ENCODE measurements around the gene SLC52A1.
A peak's percentile ranks its signal among the peaks of the same experiment; 100 is the strongest.
"Not testable (repeated sequence)": the region's sequence is repeated elsewhere in the genome, so short reads cannot be mapped to it uniquely, and the experiment has no call there.

Gene SLC52A1

DNA sequence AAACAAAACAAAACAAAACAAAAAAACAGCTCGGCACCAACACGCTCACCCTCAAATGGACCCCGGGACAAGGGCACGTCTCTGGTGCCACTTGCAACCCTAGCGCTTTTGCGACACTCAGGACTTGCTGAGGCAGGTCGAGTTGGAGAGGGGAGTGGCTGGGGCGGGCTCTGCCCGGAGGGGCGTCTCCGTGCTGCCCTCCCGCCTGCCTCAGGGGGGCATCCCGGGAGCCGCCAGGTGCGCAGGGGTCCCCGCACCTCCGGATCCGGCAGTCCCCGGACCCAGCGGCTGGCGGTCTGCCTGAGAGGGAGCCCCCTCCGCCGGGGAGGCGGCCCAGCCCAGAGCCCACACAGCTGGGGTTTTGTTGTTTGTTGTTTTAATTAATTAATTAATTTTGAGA lies at the start of gene SLC52A1:
SLC52A1 (minus strand) TSS at position 112 of the 400 bp plus-strand sequence. CDS start 820 bp downstream, outside the sequence.
- DNase-seq, result peak; percentile 53

GRCh38 chr17:5080591-5080990 lies 45.4 kb upstream of the SLC52A1 start:
- DNase-seq, result no peak

DNA sequence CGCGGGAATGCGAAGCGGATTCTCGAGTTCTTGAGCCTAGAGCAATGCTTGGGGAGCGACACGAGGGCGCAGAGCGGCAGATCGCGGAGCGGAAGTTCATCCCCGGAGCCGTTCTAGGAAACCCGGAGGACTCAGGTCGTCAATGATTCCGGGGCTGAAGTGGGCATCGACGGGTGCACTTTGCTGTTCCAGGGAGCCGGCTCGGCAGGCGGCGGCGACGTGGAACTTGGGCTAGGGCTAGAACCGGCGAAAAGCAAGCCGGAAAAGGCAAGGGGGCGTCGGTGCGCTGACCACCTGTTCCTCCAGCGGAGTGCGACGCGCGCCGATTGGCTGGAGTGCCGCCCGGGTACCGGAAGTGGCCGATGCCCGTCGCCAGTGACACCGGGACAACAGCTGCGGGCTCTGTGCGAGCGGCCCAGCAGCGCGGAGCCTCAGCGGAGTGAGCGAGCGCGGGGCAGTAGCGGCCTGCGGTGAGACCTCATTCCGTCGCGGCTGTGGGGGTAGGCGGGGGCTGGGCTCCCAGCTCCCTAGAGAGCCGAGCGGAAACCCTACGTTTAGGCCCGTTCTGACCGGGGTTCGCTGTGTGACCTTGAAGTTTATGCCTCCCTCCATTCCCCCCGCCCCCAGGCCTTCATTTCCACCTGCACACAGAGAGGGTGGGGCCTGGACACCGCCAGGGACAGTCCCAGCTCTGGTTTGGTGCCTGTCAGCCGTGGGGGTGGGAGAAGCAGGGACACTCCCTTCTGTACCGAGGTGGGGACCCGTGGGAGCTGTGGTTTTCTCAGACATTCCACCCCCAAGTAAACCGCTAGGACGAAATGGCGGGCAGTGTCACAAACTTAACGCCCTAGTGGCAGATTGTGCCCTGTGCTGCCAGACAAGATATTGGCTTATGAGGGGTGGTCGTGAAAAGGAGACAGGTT lies 43.1 kb upstream of the SLC52A1 start, which contains the start of gene ZFP3:
ZFP3 (plus strand) TSS at position 362 of the 923 bp plus-strand sequence. CDS start 13,038 bp downstream, outside the sequence.
- DNase-seq, result peak; percentile 93

GRCh38 chr17:5077781-5078105 lies 42.5 kb upstream of the SLC52A1 start:
- no peak for DNase-seq

DNA sequence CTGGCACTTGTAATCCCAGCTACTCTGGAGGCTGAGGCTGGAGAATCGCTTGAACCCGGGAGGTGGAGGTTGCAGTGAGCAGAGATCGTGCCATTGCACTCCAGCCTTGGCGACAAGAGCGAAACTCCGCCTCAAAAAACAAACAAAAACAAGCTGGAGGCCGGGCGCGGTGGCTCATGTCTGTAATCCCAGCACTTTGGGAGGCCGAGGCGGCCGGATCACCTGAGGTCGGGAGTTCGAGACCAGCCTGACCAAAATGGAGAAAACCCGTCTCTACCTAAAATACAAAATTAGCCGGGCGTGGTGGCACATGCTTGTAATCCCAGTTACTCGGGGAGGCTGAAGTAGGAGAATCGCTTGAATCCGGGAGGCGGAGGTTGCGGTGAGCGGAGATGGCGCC lies 42.0 kb upstream of the SLC52A1 start:
- DNase-seq, result not testable (repeated sequence)

DNA sequence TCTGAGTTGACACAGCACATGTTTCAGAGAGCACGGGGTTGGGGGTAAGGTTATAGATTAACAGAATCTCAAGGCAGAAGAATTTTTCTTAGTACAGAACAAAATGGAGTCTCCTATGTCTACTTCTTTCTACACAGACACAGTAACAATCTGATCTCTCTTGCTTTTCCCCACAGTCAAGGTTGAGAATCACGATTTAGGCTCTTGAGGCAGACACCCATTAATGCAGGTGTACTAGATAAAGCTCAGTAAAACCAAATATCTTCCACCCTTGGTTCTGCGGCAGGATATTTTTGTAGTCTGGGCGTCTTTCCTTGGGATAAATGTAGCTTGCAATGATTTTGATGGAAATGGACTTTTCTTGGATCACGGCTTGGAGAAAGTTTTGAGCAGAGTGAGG lies 40.2 kb upstream of the SLC52A1 start:
- DNase-seq, result not testable (repeated sequence)

DNA sequence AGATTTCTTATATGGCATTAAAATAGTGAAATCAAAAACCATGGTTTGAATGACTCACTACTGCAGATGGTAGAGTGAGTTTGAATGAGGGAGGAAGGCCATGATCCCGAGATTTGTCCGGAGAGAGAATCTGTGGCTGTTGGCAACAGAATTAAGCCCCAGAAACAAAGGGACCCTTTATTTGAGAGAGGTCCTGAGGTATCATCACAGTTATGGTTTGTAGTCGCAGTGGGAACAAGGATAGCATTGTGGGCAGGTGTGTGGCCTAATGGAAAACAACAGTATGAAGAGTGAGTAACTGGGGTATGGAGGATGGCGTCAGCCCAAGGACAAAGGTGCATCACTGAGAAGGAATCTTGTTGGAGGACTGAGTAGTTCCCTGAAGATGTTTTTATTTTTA lies 34.5 kb upstream of the SLC52A1 start:
- DNase-seq, result no peak

DNA sequence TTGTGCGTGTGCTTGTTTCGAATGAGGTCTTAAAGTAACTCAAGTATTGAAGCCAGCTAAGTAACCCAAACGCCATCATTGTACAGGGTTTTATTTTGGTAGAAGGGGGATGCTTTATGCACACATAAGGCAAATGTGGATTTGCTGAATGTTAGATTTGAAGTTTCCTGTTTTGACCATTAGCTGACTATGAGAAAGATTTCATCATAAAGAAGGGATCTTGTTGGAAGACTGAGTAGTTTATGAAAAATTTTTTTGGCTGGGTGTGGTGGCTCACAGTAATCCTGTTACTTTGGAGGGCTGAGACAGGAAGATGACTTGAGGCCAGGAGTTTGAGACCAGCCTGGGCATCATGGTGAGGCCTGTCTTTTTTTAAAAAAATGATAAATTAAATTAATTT lies 33.0 kb upstream of the SLC52A1 start:
- no peak for DNase-seq

GRCh38 chr17:5065227-5065744 lies 30.1 kb upstream of the SLC52A1 start:
- peak; percentile 44 for DNase-seq

DNA sequence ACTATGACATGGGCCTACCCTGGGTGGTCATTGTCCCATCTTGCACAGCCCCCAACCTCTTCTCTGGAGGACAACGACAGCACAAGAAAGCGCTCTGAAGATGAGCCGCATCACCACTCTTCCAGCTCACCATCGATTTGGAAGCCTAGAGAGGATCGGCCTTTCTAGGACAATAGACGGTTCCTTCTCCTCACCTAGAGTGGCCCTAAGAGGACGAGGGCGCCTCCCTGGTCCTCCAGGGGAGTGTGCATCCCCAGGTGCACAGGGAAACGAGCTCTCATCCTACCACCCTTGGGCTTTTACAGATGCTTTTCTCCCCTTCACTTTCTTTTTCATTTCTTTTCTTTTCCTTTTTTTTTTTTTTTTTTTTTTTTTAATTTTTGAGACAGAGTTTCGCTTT lies 20.3 kb upstream of the SLC52A1 start:
- DNase-seq, result no peak

- no peak for DNase-seq
These were observed 15.1 kb upstream of the SLC52A1 start for GRCh38 chr17:5050278-5050677.

GRCh38 chr17:5049314-5049841 lies 14.2 kb upstream of the SLC52A1 start:
- no peak for DNase-seq

GRCh38 chr17:5047446-5047845 lies 12.2 kb upstream of the SLC52A1 start:
- no peak for DNase-seq

DNA sequence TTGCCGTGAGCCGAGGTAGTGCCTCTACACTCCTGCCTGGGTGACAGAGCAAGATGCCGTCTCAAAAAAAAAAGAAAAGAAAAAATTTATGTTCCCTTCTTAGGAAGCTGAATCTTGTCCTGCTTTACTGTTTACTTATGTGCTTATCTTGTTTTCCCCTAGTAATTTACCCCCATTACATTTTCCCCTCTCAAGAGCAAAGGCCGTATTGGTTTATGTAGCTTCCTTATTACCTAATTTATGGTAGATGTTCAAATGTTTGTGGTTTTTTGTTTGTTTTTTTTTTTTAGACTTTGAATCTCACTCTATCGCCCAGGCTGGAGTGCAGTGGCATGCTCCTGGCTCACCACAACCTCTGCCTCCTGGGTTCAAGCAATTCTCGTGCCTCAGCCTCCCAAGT lies 10.3 kb upstream of the SLC52A1 start:
- no peak for DNase-seq

GRCh38 chr17:5044630-5045029 lies 9.4 kb upstream of the SLC52A1 start:
- DNase-seq, result no peak

DNA sequence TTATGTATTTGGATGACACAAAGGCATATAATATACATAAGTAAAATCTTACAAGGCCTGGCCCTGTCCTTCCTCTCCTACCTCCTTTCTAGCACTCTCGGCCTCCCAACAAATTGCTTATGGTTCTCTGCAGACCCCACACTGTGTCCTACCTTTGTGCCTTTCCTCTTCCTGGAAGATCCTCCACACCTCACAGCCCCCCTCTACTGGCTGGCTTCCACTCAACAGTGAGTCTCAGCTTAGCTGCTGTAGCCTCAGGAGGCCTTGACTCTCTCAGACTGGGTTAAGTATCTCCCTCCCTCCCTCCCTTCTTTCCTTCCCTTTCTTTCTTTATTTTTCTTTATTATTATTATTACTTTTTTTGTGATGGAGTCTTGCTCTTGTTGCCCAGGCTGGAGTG lies 8.3 kb upstream of the SLC52A1 start:
- DNase-seq, result no peak

GRCh38 chr17:5042157-5043022 lies 7.2 kb upstream of the SLC52A1 start:
- DNase-seq, result no peak

- DNase-seq, result no peak
These were observed 575 bp downstream of the SLC52A1 start for GRCh38 chr17:5034651-5035050.

GRCh38 chr17:5034063-5034462 lies 1.2 kb downstream of the SLC52A1 start:
- DNase-seq, result no peak

DNA sequence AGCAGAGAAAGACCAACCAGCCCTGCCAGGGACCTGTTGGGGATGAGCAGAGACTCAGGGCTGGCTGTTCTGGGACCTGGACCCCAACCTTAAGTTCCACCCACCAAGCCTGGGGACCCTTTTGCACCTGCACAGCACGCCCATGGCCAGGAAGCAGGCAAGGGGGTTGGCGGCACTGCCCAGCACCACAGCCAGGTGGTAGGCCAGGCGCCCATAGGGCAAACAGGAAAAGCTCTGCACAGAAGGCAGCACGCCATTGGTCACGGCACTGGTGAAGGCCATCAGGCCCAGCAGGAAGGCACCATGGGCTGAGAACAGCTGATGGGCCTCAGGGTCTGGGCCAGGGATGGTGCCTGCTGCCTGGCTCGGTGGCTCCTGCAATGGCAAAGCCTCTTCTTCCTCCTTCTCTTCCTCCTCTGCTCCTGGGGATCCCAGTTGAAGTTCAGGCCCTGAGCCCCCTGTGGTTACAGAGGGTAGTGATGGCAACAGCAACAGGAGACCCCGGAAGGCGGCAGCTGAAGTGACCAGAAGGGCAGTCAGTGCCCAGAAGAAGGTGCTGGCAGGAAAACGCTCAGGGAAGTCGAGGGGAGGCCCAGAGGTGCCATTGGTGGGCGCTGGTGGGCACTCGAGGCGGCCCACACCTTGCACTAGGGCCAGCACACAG lies 1.7 kb downstream of the SLC52A1 start:
- DNase-seq, result no peak

DNA sequence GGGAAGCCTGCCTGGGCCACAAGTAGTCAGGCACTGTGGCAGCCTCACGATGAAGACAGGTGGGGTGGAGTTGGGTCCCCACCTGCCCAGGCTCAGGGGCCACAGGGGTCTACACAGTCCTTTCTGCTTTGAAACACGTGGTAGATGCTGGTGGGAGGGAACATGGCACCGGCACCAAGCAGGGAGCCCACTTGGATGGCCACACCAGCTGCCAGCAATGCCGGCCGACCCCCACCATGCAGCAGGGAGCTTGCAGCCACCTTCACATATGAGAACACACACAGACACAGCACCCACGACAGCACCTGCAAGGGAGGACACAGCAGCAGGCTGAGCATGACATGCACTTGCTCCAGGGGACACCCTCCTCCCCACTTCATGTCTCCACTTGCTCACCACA lies 2.4 kb downstream of the SLC52A1 start:
- no peak for DNase-seq

- DNase-seq, result peak; percentile 73
These were observed 3.7 kb downstream of the SLC52A1 start for GRCh38 chr17:5031365-5032082.
